Activated CD4-positive, alpha-beta memory T cell treated with anti-CD3 and anti-CD28 coated beads, Interleukin-2, amount 10 ng/mL, durations not matched to agents 7 days and 5 days (primary cell): ENCODE results near the gene SETBP1. TPM values are rescaled to one million over a fixed set of nuclear protein-coding genes. Genes with fewer than 3 reads are reported as not detected.

Source experiments
- CTCF ChIA-PET: fragments of 350-600 bp; sonication (Branson Sonifier 250); formaldehyde crosslinking; loops from one replicate; lab custom pipeline; 2021; ENCODE audit warnings: antibody characterized with exemption, inconsistent platforms; lab: Charles Lee
- POLR2A ChIA-PET: fragments of 350-600 bp; sonication (Branson Sonifier 250); formaldehyde crosslinking; loops from one replicate; lab custom pipeline; 2021; ENCODE audit warnings: antibody characterized with exemption; lab: Charles Lee
- DNase-seq: peaks from one replicate; pipeline ENCODE4 v3.0.0-alpha.2; 2020
- H3K27ac Mint-ChIP-seq: one replicate; pipeline ENCODE4 v1.8.0; 2021; ENCODE audit warnings: mild to moderate bottlenecking, mixed read lengths
- H3K27me3 Mint-ChIP-seq: one replicate; pipeline ENCODE4 v1.8.0; 2021; ENCODE audit warnings: mixed read lengths
- H3K36me3 Mint-ChIP-seq: one replicate; pipeline ENCODE4 v1.8.0; 2021; ENCODE audit warnings: low read depth, mixed read lengths
- H3K4me1 Mint-ChIP-seq: one replicate; pipeline ENCODE4 v1.8.0; 2021; ENCODE audit warnings: mixed read lengths
- H3K4me3 Mint-ChIP-seq: one replicate; pipeline ENCODE4 v1.8.0; 2021; ENCODE audit warnings: mild to moderate bottlenecking, mixed read lengths
- H3K9me3 Mint-ChIP-seq: one replicate; pipeline ENCODE4 v1.8.0; 2021; ENCODE audit warnings: mixed read lengths
- total RNA-seq, 2 experiments: library from RNA; stranded (reverse); gene quantifications; one replicate each; pipeline ENCODE4 v1.2.3, GENCODE V29; 2021

The SETBP1 gene
- total RNA-seq, 2 experiments from 2014 or later, result 15.8 to 18.2 TPM

DNA sequence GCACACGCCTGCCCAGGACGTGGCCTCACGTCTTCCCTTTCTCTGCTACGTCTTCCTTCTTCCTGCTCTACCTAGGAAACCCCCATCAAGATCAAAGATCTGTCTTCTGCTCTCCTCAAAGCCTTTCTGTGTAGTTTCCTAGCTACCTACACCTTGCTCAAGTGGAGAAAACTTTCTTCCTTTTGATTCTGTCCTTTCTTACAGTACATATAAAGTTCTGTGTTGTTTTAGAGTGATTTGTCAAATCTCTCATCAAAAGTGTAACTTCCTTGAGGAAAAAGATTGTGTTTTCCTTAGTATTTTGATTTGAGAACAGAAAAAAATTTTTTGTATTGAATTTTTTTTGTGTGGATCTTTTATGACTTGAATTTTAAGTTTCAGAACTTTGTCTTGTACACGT is 17.8 kb downstream of the SETBP1 start:
- Mint-ChIP-seq H3K27ac (no peak overlapping the region), H3K36me3 (peaks cover 27% of the 10 kb centered on the region), H3K4me3 (no peak overlapping the region), H3K4me1 (peaks cover 17% of the 10 kb centered on the region), H3K9me3 (peaks cover 3% of the 10 kb centered on the region), H3K27me3 (peaks cover 33% of the 10 kb centered on the region)
- CTCF ChIA-PET, result no interaction called here
- no peak for DNase-seq
- POLR2A ChIA-PET, result no interaction called here

DNA sequence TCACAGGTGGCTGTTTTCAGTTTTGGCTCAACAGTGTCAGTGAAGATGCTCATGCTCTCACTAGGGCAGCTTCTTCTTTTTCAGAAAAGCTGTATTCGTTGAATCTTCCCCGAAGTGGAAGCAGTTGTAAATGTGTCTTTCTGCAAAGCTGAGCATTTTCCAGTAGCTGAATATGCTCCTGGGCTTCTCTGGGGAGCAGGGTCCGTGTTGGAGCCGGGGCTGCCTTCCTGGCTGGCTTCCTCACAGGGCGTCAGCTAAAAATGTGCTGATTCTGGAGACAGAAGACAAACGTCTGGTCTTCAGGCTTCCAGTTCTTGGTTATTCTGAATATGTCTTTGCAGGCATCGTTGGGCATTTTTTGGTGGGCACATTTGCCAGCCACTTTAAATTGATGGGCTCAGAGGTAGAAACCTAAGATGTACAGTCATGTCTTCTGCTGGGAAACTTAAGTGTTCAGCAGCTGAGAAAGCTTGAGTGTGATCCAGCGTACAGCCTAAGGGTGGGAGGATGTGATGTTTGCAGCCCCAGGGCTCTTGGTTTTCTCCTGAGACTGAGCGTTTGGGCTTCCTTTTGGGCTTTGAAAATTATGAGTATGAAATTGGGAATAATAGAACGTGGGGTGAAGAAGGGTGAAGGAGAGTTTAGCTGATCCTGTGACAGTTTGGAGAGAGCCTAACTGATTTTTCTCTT is 19.0 kb downstream of the SETBP1 start:
- Mint-ChIP-seq H3K4me3 (no peak overlapping the region), H3K27me3 (peaks cover 36% of the 10 kb centered on the region), H3K36me3 (peaks cover 26% of the 10 kb centered on the region), H3K27ac (no peak overlapping the region), H3K4me1 (peaks cover 16% of the 10 kb centered on the region), H3K9me3 (no peaks in the 10 kb centered on the region)
- no peak for DNase-seq
- ChIA-PET CTCF (no interaction called here), POLR2A (no interaction called here)

- no peak for DNase-seq
- POLR2A ChIA-PET, result no interaction called here
- peaks cover 15% of the 10 kb centered on the region for H3K4me1 Mint-ChIP-seq
- peaks cover 23% of the 10 kb centered on the region for H3K36me3 Mint-ChIP-seq
- no peak overlapping the region for H3K4me3 Mint-ChIP-seq
- CTCF ChIA-PET, result no interaction called here
- H3K27ac Mint-ChIP-seq, result no peak overlapping the region
- no peaks in the 10 kb centered on the region for H3K9me3 Mint-ChIP-seq
- peaks cover 30% of the 10 kb centered on the region for H3K27me3 Mint-ChIP-seq
Measured at GRCh38 chr18:44700652-44701051, 20.0 kb downstream of the SETBP1 start.

- peaks cover 25% of the 10 kb centered on the region for H3K27me3 Mint-ChIP-seq
- peaks cover 23% of the 10 kb centered on the region for H3K36me3 Mint-ChIP-seq
- DNase-seq, result no peak
- no peaks in the 10 kb centered on the region for H3K9me3 Mint-ChIP-seq
- POLR2A ChIA-PET, result no interaction called here
- H3K4me3 Mint-ChIP-seq, result no peak overlapping the region
- H3K4me1 Mint-ChIP-seq, result peaks cover 15% of the 10 kb centered on the region
- CTCF ChIA-PET, result no interaction called here
- no peak overlapping the region for H3K27ac Mint-ChIP-seq
Measured at GRCh38 chr18:44701227-44701626, 20.5 kb downstream of the SETBP1 start.

DNA sequence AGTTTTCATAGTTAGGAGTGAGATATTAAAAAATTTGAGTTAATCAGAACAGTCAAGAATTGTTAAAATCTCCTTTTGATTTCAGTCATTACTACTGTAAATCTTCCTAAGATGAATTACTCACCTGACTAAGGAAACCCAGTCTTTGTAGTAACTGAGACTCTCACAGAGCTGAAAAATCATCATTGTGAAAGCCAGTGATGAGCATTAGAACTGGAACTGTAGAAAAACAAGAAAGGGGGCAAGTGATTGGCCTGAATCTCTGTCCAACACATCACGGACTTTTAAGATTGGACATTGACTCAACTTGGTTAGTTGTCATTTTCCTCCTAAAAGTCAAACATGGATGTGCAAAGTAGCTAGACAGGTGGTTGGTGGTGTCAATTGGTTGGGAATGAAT is 21.9 kb downstream of the SETBP1 start:
- Mint-ChIP-seq H3K9me3 (no peaks in the 10 kb centered on the region), H3K36me3 (peaks cover 32% of the 10 kb centered on the region), H3K4me1 (peaks cover 23% of the 10 kb centered on the region), H3K27me3 (peaks cover 33% of the 10 kb centered on the region), H3K27ac (no peak overlapping the region), H3K4me3 (no peak overlapping the region)
- no peak for DNase-seq
- POLR2A ChIA-PET, result no interaction called here
- CTCF ChIA-PET, result interaction anchor here (1.7 kb wide), 1 partner anchor 15 kb away, joined by 8 read pairs; no protein-coding TSS in a partner anchor

DNA sequence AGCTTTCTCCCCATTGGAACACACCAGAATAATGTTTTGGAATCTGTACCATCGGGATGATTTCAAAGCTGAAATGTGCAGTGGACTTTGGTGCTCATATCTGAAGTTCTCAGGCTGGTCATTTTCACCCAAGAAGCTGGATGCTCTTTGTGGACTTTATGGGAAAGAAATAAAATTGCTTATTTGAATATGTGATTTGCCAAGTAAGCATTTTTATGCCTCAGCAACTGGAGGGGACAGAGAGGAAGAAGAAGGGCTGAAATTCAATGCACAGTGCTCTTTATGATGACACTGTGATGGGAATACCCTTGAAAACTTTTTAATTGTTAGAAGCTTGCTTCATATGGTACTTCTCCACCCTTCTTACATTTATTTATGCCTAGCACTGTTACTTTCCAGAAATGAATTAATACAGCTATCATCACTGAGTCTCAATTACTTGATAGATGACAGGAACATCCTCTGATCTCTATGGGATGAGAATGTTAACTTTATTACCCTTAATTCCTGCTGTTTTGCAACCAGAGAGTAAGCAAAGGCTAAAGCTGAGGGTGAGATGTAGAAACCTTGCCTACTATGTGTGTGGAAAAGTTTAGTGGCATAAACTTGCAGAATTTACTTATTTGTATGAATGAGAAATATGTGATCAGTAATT is 23.6 kb downstream of the SETBP1 start:
- Mint-ChIP-seq H3K4me1 (peaks cover 31% of the 10 kb centered on the region), H3K27ac (no peak overlapping the region), H3K4me3 (no peak overlapping the region), H3K27me3 (peaks cover 37% of the 10 kb centered on the region), H3K9me3 (no peaks in the 10 kb centered on the region), H3K36me3 (peaks cover 45% of the 10 kb centered on the region)
- no peak for DNase-seq
- CTCF ChIA-PET, result interaction anchor here (0.6 kb wide), 1 partner anchor 238 kb away, joined by 4 read pairs; no protein-coding TSS in a partner anchor
- POLR2A ChIA-PET, result interaction anchor here (1.0 kb wide), 1 partner anchor 12 kb away, joined by 3 read pairs; no protein-coding TSS in a partner anchor

GRCh38 chr18:44705075-44705675 is 24.5 kb downstream of the SETBP1 start:
- peaks cover 38% of the 10 kb centered on the region for H3K4me1 Mint-ChIP-seq
- ChIA-PET CTCF (no interaction called here), POLR2A (interaction anchor here (2.0 kb wide), 2 partner anchors 12 to 25 kb away, joined by 4 to 5 read pairs; partner anchors contain the start of gene SETBP1)
- H3K27ac Mint-ChIP-seq, result no peak overlapping the region
- H3K9me3 Mint-ChIP-seq, result no peaks in the 10 kb centered on the region
- peaks cover 46% of the 10 kb centered on the region for H3K36me3 Mint-ChIP-seq
- no peak for DNase-seq
- no peak overlapping the region for H3K4me3 Mint-ChIP-seq
- peaks cover 31% of the 10 kb centered on the region for H3K27me3 Mint-ChIP-seq

DNA sequence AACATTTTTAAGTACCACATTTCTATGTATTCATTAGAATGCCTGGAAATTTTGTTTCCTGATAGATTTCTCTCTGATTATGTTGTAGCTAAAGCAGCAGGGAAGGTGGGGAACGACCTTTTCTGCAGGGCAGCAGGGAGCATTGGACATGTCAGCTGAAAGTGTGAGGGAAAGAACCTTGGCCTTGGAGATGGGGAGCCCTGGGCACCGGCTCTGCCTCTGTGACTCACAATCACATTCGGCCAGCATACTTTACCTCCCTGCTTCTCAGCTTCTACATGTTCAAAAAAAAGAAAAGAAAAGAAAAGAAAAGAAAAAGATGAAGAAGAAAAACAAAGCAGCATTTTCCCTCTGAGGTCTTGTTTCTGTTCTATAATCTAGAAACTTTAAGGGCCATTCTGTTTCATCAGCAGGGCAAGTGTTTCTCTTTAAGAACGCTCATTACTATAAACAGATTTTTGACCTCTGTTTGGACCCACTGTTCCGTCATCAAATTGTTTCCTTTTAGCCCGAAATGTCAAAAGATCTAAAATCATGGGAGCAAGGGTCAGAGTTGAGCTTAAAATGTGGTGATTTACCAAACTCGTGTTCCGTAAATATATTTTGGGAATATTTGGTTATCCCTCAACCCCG is 27.9 kb downstream of the SETBP1 start:
- Mint-ChIP-seq H3K4me1 (peaks cover 57% of the 10 kb centered on the region), H3K9me3 (no peaks in the 10 kb centered on the region), H3K36me3 (peaks cover 49% of the 10 kb centered on the region), H3K4me3 (no peak overlapping the region), H3K27ac (no peak overlapping the region), H3K27me3 (peaks cover 29% of the 10 kb centered on the region)
- no peak for DNase-seq
- POLR2A ChIA-PET, result no interaction called here
- CTCF ChIA-PET, result no interaction called here

DNA sequence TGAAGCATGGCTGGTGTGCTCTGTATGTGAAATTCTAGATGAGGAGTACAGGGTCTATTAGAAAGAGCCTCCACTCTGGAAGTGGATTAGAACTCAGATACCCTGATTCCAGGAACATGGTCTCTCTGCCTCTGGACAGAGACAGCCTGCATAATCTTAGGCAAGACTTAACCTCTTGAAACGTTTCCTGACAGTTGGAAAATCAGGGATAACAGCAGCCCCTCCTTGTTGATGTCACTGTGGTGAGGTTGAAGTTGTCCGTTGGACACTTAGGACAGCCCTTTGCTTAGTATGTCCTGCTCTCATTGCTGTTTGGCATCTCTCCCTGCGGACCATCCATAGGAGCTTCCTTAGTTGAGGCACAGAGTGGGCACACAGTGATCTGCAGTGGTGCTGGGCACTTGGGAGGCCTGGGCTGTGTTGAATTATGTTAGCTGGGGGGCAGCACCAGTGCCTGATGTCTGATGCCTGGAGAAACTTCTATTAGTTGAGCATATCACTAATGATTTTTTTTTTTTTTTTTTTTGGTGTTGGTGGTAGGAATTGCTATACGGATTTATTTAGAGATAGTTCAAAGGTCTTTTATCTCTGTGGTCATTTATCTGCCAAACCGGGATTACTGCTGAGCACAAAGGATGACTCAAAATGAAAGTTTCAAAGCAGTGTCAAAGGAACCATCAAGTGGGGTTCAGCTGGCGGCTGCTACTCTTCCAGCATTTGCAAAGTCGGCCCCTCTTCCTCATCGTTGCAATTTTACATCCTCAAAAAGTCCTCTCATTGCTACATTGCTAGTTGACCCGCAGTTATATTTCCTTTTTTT is 28.8 kb downstream of the SETBP1 start:
- peaks cover 25% of the 10 kb centered on the region for H3K27me3 Mint-ChIP-seq
- no peak for DNase-seq
- H3K4me3 Mint-ChIP-seq, result no peak overlapping the region
- CTCF ChIA-PET, result no interaction called here
- peaks cover 50% of the 10 kb centered on the region for H3K36me3 Mint-ChIP-seq
- H3K27ac Mint-ChIP-seq, result peak overlapping the region; percentile 61
- H3K9me3 Mint-ChIP-seq, result no peaks in the 10 kb centered on the region
- H3K4me1 Mint-ChIP-seq, result peaks cover 61% of the 10 kb centered on the region
- POLR2A ChIA-PET, result interaction anchor here (0.7 to 1.6 kb wide), 4 partner anchors 9 to 16 kb away, joined by 3 to 7 read pairs (median 4); no protein-coding TSS in a partner anchor

DNA sequence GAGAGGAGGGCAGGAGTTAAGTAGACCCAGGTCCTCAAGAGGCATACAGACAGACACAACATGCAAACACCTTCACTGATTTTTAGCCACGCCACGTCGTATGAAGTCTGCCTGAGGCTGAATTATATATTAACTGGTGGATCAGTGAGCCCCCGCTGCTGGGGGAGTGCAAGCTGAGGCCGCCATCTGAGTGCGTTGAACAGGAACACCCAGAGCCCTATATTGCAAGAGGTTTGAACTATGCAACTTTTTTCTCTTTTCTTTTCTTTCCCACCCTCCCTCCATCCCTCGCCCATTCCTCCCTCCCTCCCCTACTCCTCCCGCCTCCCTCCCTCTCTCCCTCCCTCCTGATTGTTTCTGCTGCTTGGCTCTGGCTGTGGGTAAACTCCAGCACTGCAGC is 30.2 kb downstream of the SETBP1 start:
- H3K9me3 Mint-ChIP-seq, result no peaks in the 10 kb centered on the region
- CTCF ChIA-PET, result interaction anchor here (0.6 to 1.0 kb wide), 2 partner anchors 32 to 755 kb away, joined by 4 read pairs; no protein-coding TSS in a partner anchor
- POLR2A ChIA-PET, result interaction anchor here (1.1 kb wide), 1 partner anchor 9 kb away, joined by 3 read pairs; no protein-coding TSS in a partner anchor
- no peak overlapping the region for H3K4me3 Mint-ChIP-seq
- DNase-seq, result no peak
- H3K27ac Mint-ChIP-seq, result no peak overlapping the region
- peaks cover 74% of the 10 kb centered on the region for H3K4me1 Mint-ChIP-seq
- H3K27me3 Mint-ChIP-seq, result peaks cover 22% of the 10 kb centered on the region
- peaks cover 54% of the 10 kb centered on the region for H3K36me3 Mint-ChIP-seq

- no peak overlapping the region for H3K4me3 Mint-ChIP-seq
- H3K9me3 Mint-ChIP-seq, result no peaks in the 10 kb centered on the region
- H3K36me3 Mint-ChIP-seq, result peaks cover 57% of the 10 kb centered on the region
- no peak for DNase-seq
- H3K27ac Mint-ChIP-seq, result no peak overlapping the region
- ChIA-PET POLR2A (interaction anchor here (0.6 to 1.2 kb wide), 2 partner anchors 12 to 33 kb away, joined by 3 read pairs; no protein-coding TSS in a partner anchor), CTCF (interaction anchor here (0.6 to 0.7 kb wide), 2 partner anchors 157 to 1141 kb away, joined by 3 to 4 read pairs; no protein-coding TSS in a partner anchor)
- H3K27me3 Mint-ChIP-seq, result peaks cover 17% of the 10 kb centered on the region
- peaks cover 79% of the 10 kb centered on the region for H3K4me1 Mint-ChIP-seq
Measured at GRCh38 chr18:44712025-44712424, 31.3 kb downstream of the SETBP1 start.

DNA sequence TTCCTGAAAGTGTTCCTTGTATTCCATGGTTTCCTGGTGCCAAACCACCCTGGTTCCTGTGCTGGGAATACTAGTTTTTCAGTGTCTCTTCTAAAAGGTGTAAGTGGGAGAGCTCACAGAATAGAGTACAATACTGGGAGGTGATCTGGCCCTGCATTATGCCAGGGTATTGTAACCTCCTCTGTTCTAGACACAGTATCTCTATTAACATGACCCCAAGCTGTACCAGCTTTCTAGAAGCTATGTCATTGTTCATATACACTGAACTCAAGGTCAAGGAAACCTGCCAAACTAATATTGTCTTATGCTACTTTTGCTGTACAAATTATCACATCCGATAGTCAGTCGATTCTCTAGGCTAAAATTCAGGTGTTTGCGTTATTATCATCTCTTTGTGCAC is 32.7 kb downstream of the SETBP1 start:
- CTCF ChIA-PET, result no interaction called here
- peaks cover 82% of the 10 kb centered on the region for H3K4me1 Mint-ChIP-seq

More for the DNA sequence above, 32.7 kb downstream of the SETBP1 start:
- no peak for DNase-seq
- no peaks in the 10 kb centered on the region for H3K9me3 Mint-ChIP-seq
- H3K36me3 Mint-ChIP-seq, result peaks cover 56% of the 10 kb centered on the region
- no peak overlapping the region for H3K4me3 Mint-ChIP-seq
- POLR2A ChIA-PET, result interaction anchor here (1.0 kb wide), 1 partner anchor 12 kb away, joined by 5 read pairs; no protein-coding TSS in a partner anchor
- no peak overlapping the region for H3K27ac Mint-ChIP-seq
- peaks cover 8% of the 10 kb centered on the region for H3K27me3 Mint-ChIP-seq
